ENCODE data around the gene AHSG. TPM values are rescaled to one million over a fixed set of nuclear protein-coding genes. Genes with fewer than 3 reads are reported as not detected.

Gene AHSG
- polyA plus RNA-seq, 1 donor (not counting 4 experiments of a cell fraction or from before 2014, with no cell fraction given), result 0.59 TPM

GRCh38 chr3:186638259-186638658, 25.4 kb downstream of the AHSG start:
- no peak for TF ChIP-seq EZH2 (IDR thresholded peaks at IDR 0.05; ENCODE audit: low read length)
- no peak for TF ChIP-seq CTCF (optimal IDR thresholded peaks at IDR 0.05 in 1 of 3, IDR thresholded peaks at IDR 0.05 in 1 of 3, conservative IDR thresholded peaks at IDR 0.05 in 1 of 3; ENCODE audit: extremely low read depth in 1 of 3, insufficient read depth in 2 of 3, low read length in 3 of 3)
- no peak overlapping the region for H3K4me3 ChIP-seq (ENCODE audit: control insufficient read depth in 2 of 3, extremely low read depth in 1 of 3, insufficient read depth in 2 of 3, low read depth in 1 of 3, low read length in 3 of 3)
- H3K27me3 ChIP-seq (ENCODE audit: control insufficient read depth, extremely low read depth, insufficient read depth, low read length), result no peaks in the 10 kb centered on the region
- dilution Hi-C loops (cut with MboI; ENCODE audit: extremely low pct_ligation_motif_present, low sequenced_read_pairs), result no loop called here
- FAIRE-seq (no peak), DNase-seq (ENCODE audit: low read depth, low spot score) (no peak)
- H3K36me3 ChIP-seq (ENCODE audit: control insufficient read depth in 2 of 2, extremely low read depth in 1 of 2, insufficient read depth in 2 of 2, low read length in 2 of 2), result no peaks in the 10 kb centered on the region
- no peaks in the 10 kb centered on the region for H4K20me1 ChIP-seq (ENCODE audit: control insufficient read depth, extremely low read depth, insufficient read depth, low read length)
- no peaks in the 10 kb centered on the region for H3K79me2 ChIP-seq (ENCODE audit: control insufficient read depth, insufficient read depth, low read length)
- no peak overlapping the region for H3K9ac ChIP-seq (ENCODE audit: control insufficient read depth, extremely low read depth, insufficient read depth, low read length)
- no peak overlapping the region for H3K4me2 ChIP-seq (ENCODE audit: control insufficient read depth, extremely low read depth, insufficient read depth, low read depth, low read length)
- no peaks in the 10 kb centered on the region for H3K9me3 ChIP-seq (ENCODE audit: control insufficient read depth, low read depth, low read length)
- no peak overlapping the region for H3K27ac ChIP-seq (ENCODE audit: control insufficient read depth, insufficient read depth, low read length)
- peaks cover 41% of the 10 kb centered on the region for H3K4me1 ChIP-seq (ENCODE audit: control insufficient read depth, extremely low read depth, insufficient read depth, low read length)
- H2AFZ ChIP-seq (ENCODE audit: control insufficient read depth, low read length), result no peak overlapping the region
- no peaks in the 10 kb centered on the region for H3K9me1 ChIP-seq (ENCODE audit: control insufficient read depth, extremely low read depth, insufficient read depth, low read length)

- Histone ChIP-seq H3K27ac (ENCODE audit: control insufficient read depth, insufficient read depth, low read length) (no peak within 1 kb of the TSS), H3K9ac (ENCODE audit: control insufficient read depth, extremely low read depth, insufficient read depth, low read length) (no peak within 1 kb of the TSS), H3K4me2 (ENCODE audit: control insufficient read depth, extremely low read depth, insufficient read depth, low read depth, low read length) (peak within 1 kb of the TSS; percentile 68), H3K9me1 (ENCODE audit: control insufficient read depth, extremely low read depth, insufficient read depth, low read length) (no peaks in the 10 kb centered on the region), H3K36me3 (ENCODE audit: control insufficient read depth in 2 of 2, extremely low read depth in 1 of 2, insufficient read depth in 2 of 2, low read length in 2 of 2) (no peaks in the 10 kb centered on the region), H4K20me1 (ENCODE audit: control insufficient read depth, extremely low read depth, insufficient read depth, low read length) (no peaks in the 10 kb centered on the region), H3K79me2 (ENCODE audit: control insufficient read depth, insufficient read depth, low read length) (no peaks in the 10 kb centered on the region), H2AFZ (ENCODE audit: control insufficient read depth, low read length) (no peak within 1 kb of the TSS), H3K4me1 (ENCODE audit: control insufficient read depth, extremely low read depth, insufficient read depth, low read length) (peaks cover 56% of the 10 kb centered on the region), H3K27me3 (ENCODE audit: control insufficient read depth, extremely low read depth, insufficient read depth, low read length) (no peaks in the 10 kb centered on the region), H3K4me3 (ENCODE audit: control insufficient read depth in 2 of 3, extremely low read depth in 1 of 3, insufficient read depth in 2 of 3, low read depth in 1 of 3, low read length in 3 of 3) (peak within 1 kb of the TSS in 1 of 3 experiments; percentile 22), H3K9me3 (ENCODE audit: control insufficient read depth, low read depth, low read length) (no peaks in the 10 kb centered on the region)
- dilution Hi-C loops (cut with MboI; ENCODE audit: extremely low pct_ligation_motif_present, low sequenced_read_pairs), result no loop called here
- FAIRE-seq, result no peak
- TF ChIP-seq EZH2 (IDR thresholded peaks at IDR 0.05; ENCODE audit: low read length) (no peak), CTCF (optimal IDR thresholded peaks at IDR 0.05 in 1 of 3, IDR thresholded peaks at IDR 0.05 in 1 of 3, conservative IDR thresholded peaks at IDR 0.05 in 1 of 3; ENCODE audit: extremely low read depth in 1 of 3, insufficient read depth in 2 of 3, low read length in 3 of 3) (no peak)
- no peak for DNase-seq (ENCODE audit: low read depth, low spot score)
These were observed 27.1 kb downstream of the AHSG start, which contains the start of gene FETUB for GRCh38 chr3:186639778-186640472. TSS of gene FETUB (plus strand) at chr3:186640399. CDS start at chr3:186640461, 62 bp downstream.

Measured in keratinocyte (primary cell).